ENCODE results near the gene RNF214.
"Not testable (repeated sequence)": the region's sequence is repeated elsewhere in the genome, so short reads cannot be mapped to it uniquely, and the experiment has no call there.

The RNF214 gene

DNA sequence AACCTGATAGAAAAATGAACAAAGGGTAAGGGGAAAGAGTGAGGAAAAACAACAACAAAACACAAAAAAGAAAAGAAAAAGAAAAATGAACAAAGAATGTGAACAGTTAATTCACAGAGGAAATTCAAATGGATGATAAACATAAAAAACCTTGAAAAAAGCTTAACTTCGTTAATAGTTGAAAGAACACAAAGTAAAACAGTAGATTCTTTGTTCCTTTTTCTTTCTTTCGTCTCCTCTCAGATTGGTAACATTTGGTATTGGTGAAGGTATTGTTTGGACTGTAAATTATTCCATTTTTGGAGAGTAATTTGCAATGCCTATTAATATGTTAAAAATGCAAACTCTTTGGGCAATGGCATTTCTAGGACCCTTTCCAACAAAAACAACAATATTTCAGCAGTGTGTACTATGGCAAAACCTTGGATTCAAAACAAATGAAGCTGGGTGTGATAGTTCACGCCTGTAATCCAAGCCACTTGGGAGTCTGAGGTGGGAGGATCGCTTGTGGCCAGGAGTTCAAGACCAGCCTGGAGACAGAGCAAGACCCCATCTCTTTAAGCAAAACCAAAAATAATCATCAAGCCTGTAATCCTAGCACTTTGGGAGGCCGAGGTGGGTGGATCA lies 86.9 kb downstream of the RNF214 start:
- TF ChIP-seq, protein P1, sequence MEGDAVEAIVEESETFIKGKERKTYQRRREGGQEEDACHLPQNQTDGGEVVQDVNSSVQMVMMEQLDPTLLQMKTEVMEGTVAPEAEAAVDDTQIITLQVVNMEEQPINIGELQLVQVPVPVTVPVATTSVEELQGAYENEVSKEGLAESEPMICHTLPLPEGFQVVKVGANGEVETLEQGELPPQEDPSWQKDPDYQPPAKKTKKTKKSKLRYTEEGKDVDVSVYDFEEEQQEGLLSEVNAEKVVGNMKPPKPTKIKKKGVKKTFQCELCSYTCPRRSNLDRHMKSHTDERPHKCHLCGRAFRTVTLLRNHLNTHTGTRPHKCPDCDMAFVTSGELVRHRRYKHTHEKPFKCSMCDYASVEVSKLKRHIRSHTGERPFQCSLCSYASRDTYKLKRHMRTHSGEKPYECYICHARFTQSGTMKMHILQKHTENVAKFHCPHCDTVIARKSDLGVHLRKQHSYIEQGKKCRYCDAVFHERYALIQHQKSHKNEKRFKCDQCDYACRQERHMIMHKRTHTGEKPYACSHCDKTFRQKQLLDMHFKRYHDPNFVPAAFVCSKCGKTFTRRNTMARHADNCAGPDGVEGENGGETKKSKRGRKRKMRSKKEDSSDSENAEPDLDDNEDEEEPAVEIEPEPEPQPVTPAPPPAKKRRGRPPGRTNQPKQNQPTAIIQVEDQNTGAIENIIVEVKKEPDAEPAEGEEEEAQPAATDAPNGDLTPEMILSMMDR (conservative IDR thresholded peaks at IDR 0.05; ENCODE audit: low read depth, low read length) = no peak
- no peak overlapping the region for H3K4me3 ChIP-seq (ENCODE audit: low read length)
- DNase-seq (ENCODE audit: low read depth) = peak; percentile 15

DNA sequence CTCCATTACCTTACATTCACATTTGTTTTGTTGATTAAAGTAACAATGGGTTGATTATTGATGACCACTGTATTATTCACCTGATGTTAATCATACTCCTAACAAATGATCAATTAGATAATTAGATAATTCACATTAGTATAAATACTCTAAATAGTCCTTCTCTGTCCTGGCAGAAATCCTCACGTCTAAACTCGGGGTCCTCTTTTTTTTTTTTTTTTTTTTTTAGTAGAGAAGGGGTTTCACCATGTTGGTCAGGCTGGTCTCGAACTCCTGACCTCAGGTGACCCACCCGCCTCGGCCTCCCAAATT lies 94.7 kb downstream of the RNF214 start:
- H3K4me3 ChIP-seq (ENCODE audit: low read length) = peak overlapping the region; percentile 84

DNA sequence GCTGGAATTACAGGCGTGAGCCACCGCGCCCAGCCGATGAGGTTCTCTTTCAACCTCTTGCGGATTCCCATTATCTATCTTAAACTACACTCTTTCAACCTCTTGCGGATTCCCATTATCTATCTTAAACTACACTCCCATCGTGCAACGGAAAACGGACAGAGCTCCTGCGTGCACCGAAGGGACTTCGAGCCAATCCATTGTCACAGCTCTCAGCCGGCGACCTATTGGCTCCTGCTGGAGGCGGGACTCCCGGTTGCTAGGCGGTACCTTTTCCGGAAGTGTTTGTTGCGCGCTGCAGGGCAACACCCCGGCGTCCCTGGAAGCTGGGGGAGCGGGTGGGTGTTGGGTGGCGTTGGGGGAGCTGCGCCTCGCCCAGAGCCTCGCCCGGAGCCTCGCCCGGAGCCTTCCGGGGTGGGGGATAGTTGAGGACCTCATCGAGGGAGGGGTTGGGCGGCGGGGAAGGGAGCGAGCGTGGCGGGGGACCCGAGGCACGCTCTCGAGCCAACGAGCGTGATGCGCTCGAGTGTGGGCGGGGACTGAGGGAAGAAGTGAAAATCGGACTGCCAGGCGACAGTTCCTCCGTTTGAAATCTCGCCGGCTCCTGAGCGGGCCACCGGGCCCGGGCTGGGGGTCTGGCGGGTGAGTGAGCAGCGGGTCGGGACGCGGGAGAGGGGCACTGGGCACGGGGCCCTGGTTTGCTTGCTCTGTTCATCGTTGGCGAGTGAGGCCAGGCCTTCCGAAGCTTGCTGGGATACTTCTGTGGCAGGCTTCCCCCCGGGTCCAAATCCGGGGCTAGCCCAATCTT lies 95.3 kb downstream of the RNF214 start, which contains the start of gene CEP164:
Gene CEP164, plus strand, starts transcription at position 288 of the 808 bp plus-strand sequence. CDS start 10,733 bp downstream, outside the sequence.
- peak within 1 kb of the TSS; percentile 84 for H3K4me3 ChIP-seq (ENCODE audit: low read length)
- DNase-seq (ENCODE audit: low read depth) = peak; percentile 87
- TF ChIP-seq, protein P1 (conservative IDR thresholded peaks at IDR 0.05; ENCODE audit: low read depth, low read length) = no peak

More for the DNA sequence above, 94.7 kb downstream of the RNF214 start:
- DNase-seq (ENCODE audit: low read depth) = not testable (repeated sequence)

DNA sequence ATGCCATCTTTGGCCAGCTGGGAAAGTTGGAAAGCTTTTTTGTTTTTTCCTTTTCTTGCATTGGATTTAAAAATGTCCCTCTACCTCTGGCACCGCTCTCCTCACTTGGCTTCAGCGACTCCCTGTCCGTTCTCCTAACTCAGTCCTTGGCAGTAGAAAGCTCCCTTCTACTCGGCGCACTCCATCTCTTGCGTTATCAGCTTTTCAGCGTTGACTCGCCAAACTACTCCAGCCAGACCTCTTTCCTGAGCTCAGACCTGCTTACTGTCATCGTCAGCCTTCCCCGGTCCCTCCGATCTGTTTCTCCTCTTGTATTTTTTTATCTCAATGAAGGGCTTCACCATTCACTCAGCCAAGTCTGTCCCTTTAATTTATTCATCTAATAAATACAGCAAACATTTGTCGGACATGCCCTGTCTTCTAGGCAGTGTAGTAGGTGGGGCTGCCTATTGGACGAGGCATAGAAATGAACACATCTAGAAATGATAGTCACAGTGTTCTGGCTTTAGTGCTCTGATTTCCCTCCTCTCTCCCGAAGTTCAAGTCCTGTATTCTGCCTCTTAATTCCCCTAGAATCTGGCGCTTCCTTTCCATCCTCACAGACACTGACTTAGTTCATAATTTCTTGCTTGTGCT lies 96.0 kb downstream of the RNF214 start:
- peak overlapping the region; percentile 84 for H3K4me3 ChIP-seq (ENCODE audit: low read length)
- DNase-seq (ENCODE audit: low read depth) = peak; percentile 21
- TF ChIP-seq, protein P1 (conservative IDR thresholded peaks at IDR 0.05; ENCODE audit: low read depth, low read length) = no peak

DNA sequence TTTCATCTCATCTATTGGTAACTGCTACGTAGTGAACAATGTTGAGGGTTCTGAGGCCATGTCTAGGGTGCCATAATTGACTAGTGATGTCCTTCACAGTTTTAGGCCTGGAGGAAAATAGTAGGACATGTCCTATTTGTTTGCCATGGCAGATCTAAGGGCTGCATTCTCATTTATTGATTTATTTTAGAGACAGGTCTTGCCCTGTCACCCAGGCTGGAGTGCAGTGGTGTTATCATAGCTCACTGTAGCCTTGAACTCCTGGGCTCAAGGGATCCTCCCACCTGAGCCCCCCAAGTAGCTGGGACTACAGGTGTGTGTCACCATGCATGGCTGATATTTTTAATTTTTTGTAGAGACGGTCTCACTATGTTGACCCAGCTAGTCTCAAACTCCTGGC lies 100.4 kb downstream of the RNF214 start:
- TF ChIP-seq, protein P1 (conservative IDR thresholded peaks at IDR 0.05; ENCODE audit: low read depth, low read length) = no peak
- DNase-seq (ENCODE audit: low read depth) = no peak
- no peak overlapping the region for H3K4me3 ChIP-seq (ENCODE audit: low read length)

DNA sequence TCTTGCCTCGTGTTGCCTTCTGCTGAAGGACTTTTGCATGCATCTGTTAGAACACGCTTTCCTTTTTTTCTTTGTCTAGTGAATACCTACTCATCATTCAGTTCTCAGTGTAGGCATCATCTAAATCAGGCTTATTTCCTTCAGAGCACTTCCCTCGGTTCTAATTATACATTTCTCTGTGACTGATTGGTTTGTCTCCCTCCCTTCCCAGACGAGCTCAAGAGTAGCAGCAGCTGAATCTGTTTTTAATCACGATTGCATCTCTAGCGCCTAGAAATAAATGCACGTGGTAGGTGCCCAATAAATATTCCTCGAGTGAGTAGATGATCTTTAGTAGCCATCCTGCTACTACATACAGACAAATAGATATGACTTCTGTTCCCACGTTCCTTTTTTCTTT lies 101.4 kb downstream of the RNF214 start:
- TF ChIP-seq, protein P1 (conservative IDR thresholded peaks at IDR 0.05; ENCODE audit: low read depth, low read length) = no peak
- no peak for DNase-seq (ENCODE audit: low read depth)
- H3K4me3 ChIP-seq (ENCODE audit: low read length) = no peak overlapping the region

DNA sequence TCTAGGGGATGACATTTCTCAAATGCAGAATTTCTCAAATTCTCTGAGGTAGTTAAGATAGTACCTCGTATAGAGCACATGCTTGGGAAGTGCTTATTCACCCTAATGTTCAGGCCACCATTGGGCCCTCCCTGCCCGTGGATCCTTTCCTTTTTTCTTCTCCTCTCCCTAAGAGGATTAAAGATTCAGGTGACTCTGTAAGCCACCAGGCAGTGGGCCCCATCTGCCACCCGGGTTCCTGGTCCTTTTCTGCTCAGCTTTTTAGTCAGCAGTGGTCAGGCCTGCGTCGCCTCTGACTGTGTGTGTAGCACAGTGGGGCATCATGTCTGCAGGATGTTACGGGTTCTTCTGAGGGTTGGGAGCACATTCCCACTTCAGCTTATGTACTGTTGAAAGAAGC lies 102.4 kb downstream of the RNF214 start:
- TF ChIP-seq, protein P1 (conservative IDR thresholded peaks at IDR 0.05; ENCODE audit: low read depth, low read length) = no peak
- peak; percentile 29 for DNase-seq (ENCODE audit: low read depth)

More for the DNA sequence above, 102.4 kb downstream of the RNF214 start:
- no peak overlapping the region for H3K4me3 ChIP-seq (ENCODE audit: low read length)
